MG63 (cell line): ENCODE data around the gene LSR. TPM values are rescaled to one million over a fixed set of nuclear protein-coding genes. Genes with fewer than 3 reads are reported as not detected.
"Not testable (repeated sequence)": the region's sequence is repeated elsewhere in the genome, so short reads cannot be mapped to it uniquely, and the experiment has no call there.

Experiments
- DNase-seq: peaks from one replicate; pipeline ENCODE4 v3.0.0-alpha.2; 2020
- H3K27me3 ChIP-seq: fragments of 250-450 bp; sonication (Bioruptor Pico); 2 replicates; pipeline ENCODE4 v1.5.1; 2020; ENCODE audit warnings: mild to moderate bottlenecking, moderate library complexity
- H3K36me3 ChIP-seq: fragments of 250-450 bp; sonication (Bioruptor Pico); 2 replicates; pipeline ENCODE4 v1.5.1; 2020; ENCODE audit warnings: mild to moderate bottlenecking, moderate library complexity
- H3K4me3 ChIP-seq: fragments of 250-450 bp; sonication (Bioruptor Pico); 2 replicates; pipeline ENCODE4 v1.5.1; 2020; ENCODE audit warnings: mild to moderate bottlenecking, moderate library complexity
- H3K9me3 ChIP-seq: fragments of 250-450 bp; sonication (Bioruptor Pico); 2 replicates; pipeline ENCODE4 v1.5.1; 2020; ENCODE audit warnings: mild to moderate bottlenecking, moderate library complexity
- total RNA-seq: library from RNA; depleted of rRNA; stranded (reverse); fragments of >200 nt; shearing (Covaris generic); gene quantifications from 2 replicates; pipeline ENCODE4 v1.2.3, GENCODE V29; 2014; ENCODE audit warnings: low replicate concordance

Gene LSR
- total RNA-seq, 1 experiment from 2014 or later, result 0.33 TPM

GRCh38 chr19:35214766-35215422, 33.9 kb upstream of the LSR start:
- Histone ChIP-seq H3K36me3 (no peaks in the 10 kb centered on the region), H3K4me3 (no peak overlapping the region), H3K9me3 (peaks cover 9% of the 10 kb centered on the region), H3K27me3 (no peaks in the 10 kb centered on the region; the same call in 1 of the 2 replicates)
- DNase-seq, result no peak

GRCh38 chr19:35216016-35216832, 32.6 kb upstream of the LSR start:
- DNase-seq, result no peak
- Histone ChIP-seq H3K4me3 (no peak overlapping the region), H3K36me3 (no peaks in the 10 kb centered on the region), H3K9me3 (peaks cover 11% of the 10 kb centered on the region), H3K27me3 (no peaks in the 10 kb centered on the region; the same call in 1 of the 2 replicates)

- Histone ChIP-seq H3K36me3 (no peaks in the 10 kb centered on the region), H3K9me3 (peaks cover 11% of the 10 kb centered on the region), H3K27me3 (no peaks in the 10 kb centered on the region; the same call in 1 of the 2 replicates), H3K4me3 (no peak overlapping the region)
- DNase-seq, result no peak
Measured at GRCh38 chr19:35216833-35217648, 31.8 kb upstream of the LSR start.

- Histone ChIP-seq H3K9me3 (peaks cover 11% of the 10 kb centered on the region), H3K27me3 (no peaks in the 10 kb centered on the region; the same call in 1 of the 2 replicates), H3K36me3 (no peaks in the 10 kb centered on the region), H3K4me3 (no peak overlapping the region)
- DNase-seq, result no peak
Measured at GRCh38 chr19:35217649-35217990, 31.2 kb upstream of the LSR start.

- H3K27me3 ChIP-seq, result no peaks in the 10 kb centered on the region; the same call in 1 of the 2 replicates
- peaks cover 11% of the 10 kb centered on the region for H3K9me3 ChIP-seq
- H3K4me3 ChIP-seq, result no peak overlapping the region
- no peak for DNase-seq
- no peaks in the 10 kb centered on the region for H3K36me3 ChIP-seq
Measured at GRCh38 chr19:35219008-35219407, 29.8 kb upstream of the LSR start.

- H3K27me3 ChIP-seq, result no peaks in the 10 kb centered on the region
- H3K36me3 ChIP-seq, result no peaks in the 10 kb centered on the region
- H3K4me3 ChIP-seq, result no peak overlapping the region
- DNase-seq, result no peak
- peaks cover 11% of the 10 kb centered on the region for H3K9me3 ChIP-seq
Measured at GRCh38 chr19:35220315-35220921, 28.4 kb upstream of the LSR start.

GRCh38 chr19:35220973-35221590, 27.7 kb upstream of the LSR start:
- not testable (repeated sequence) for H3K36me3 ChIP-seq, H3K4me3 ChIP-seq, H3K27me3 ChIP-seq, DNase-seq
- H3K9me3 ChIP-seq, result peaks cover 11% of the 10 kb centered on the region

- no peak overlapping the region for H3K4me3 ChIP-seq
- no peaks in the 10 kb centered on the region for H3K27me3 ChIP-seq
- DNase-seq, result no peak
- H3K36me3 ChIP-seq, result no peaks in the 10 kb centered on the region
- peaks cover 4% of the 10 kb centered on the region; the same call in 1 of the 2 replicates for H3K9me3 ChIP-seq
Measured at GRCh38 chr19:35222373-35223015, 26.3 kb upstream of the LSR start.

- Histone ChIP-seq H3K27me3 (no peaks in the 10 kb centered on the region), H3K36me3 (no peaks in the 10 kb centered on the region), H3K9me3 (peaks cover 2% of the 10 kb centered on the region; the same call in 1 of the 2 replicates), H3K4me3 (no peak overlapping the region)
- DNase-seq, result no peak
Measured at GRCh38 chr19:35223084-35223790, 25.6 kb upstream of the LSR start.

- Histone ChIP-seq H3K27me3 (no peaks in the 10 kb centered on the region), H3K4me3 (no peak overlapping the region), H3K9me3 (peaks cover 2% of the 10 kb centered on the region; the same call in 1 of the 2 replicates), H3K36me3 (no peaks in the 10 kb centered on the region)
- DNase-seq, result no peak
Measured at GRCh38 chr19:35223862-35224505, 24.8 kb upstream of the LSR start.

GRCh38 chr19:35224681-35225571, 23.9 kb upstream of the LSR start:
- DNase-seq, result no peak
- no peak overlapping the region for H3K4me3 ChIP-seq
- peaks cover 2% of the 10 kb centered on the region; the same call in 1 of the 2 replicates for H3K9me3 ChIP-seq
- no peaks in the 10 kb centered on the region for H3K27me3 ChIP-seq
- no peaks in the 10 kb centered on the region for H3K36me3 ChIP-seq

- H3K4me3 ChIP-seq, result no peak overlapping the region
- H3K9me3 ChIP-seq, result no peaks in the 10 kb centered on the region
- no peak for DNase-seq
- H3K36me3 ChIP-seq, result no peaks in the 10 kb centered on the region
- peaks cover 2% of the 10 kb centered on the region; the same call in 1 of the 2 replicates for H3K27me3 ChIP-seq
Measured at GRCh38 chr19:35225951-35226350, 22.9 kb upstream of the LSR start.

- Histone ChIP-seq H3K36me3 (no peaks in the 10 kb centered on the region), H3K4me3 (no peak overlapping the region), H3K9me3 (no peaks in the 10 kb centered on the region), H3K27me3 (peaks cover 2% of the 10 kb centered on the region; the same call in 1 of the 2 replicates)
- no peak for DNase-seq
Measured at GRCh38 chr19:35226748-35227147, 22.1 kb upstream of the LSR start.
